ENCODE data around the gene NAAA.
"Not testable (repeated sequence)": the region's sequence is repeated elsewhere in the genome, so short reads cannot be mapped to it uniquely, and the experiment has no call there.

Gene NAAA

GRCh38 chr4:75940692-75941253 lies at the start of gene NAAA:
TSS of gene NAAA (minus strand) at chr4:75941013. CDS start at chr4:75940949, 64 bp downstream.
- DNase-seq: peak; percentile 87

- DNase-seq: no peak
These were observed 49.2 kb upstream of the NAAA start for GRCh38 chr4:75989846-75990528.

- DNase-seq: no peak
These were observed 44.3 kb upstream of the NAAA start for GRCh38 chr4:75985116-75985515.

- no peak for DNase-seq
These were observed 39.8 kb upstream of the NAAA start for GRCh38 chr4:75980576-75980975.

- no peak for DNase-seq
These were observed 35.4 kb upstream of the NAAA start for GRCh38 chr4:75976177-75976576.

GRCh38 chr4:75973766-75974165 lies 33.0 kb upstream of the NAAA start:
- DNase-seq: no peak

GRCh38 chr4:75968084-75968483 lies 27.3 kb upstream of the NAAA start:
- no peak for DNase-seq

GRCh38 chr4:75963558-75963957 lies 22.7 kb upstream of the NAAA start:
- DNase-seq: no peak

- DNase-seq: not testable (repeated sequence)
These were observed 21.3 kb upstream of the NAAA start for GRCh38 chr4:75962072-75962471.

- DNase-seq: not testable (repeated sequence)
These were observed 17.7 kb upstream of the NAAA start for GRCh38 chr4:75958546-75958945.

GRCh38 chr4:75954811-75955210 lies 14.0 kb upstream of the NAAA start:
- DNase-seq: not testable (repeated sequence)

GRCh38 chr4:75953509-75953908 lies 12.7 kb upstream of the NAAA start:
- no peak for DNase-seq

- no peak for DNase-seq
These were observed 9.5 kb upstream of the NAAA start for GRCh38 chr4:75950213-75950815.

GRCh38 chr4:75948822-75949444 lies 8.1 kb upstream of the NAAA start:
- no peak for DNase-seq

GRCh38 chr4:75939890-75940691 lies 722 bp downstream of the NAAA start:
- peak; percentile 86 for DNase-seq

- DNase-seq: no peak
These were observed 5.2 kb downstream of the NAAA start for GRCh38 chr4:75935628-75936027.

GRCh38 chr4:75930152-75930551 lies 10.7 kb downstream of the NAAA start:
- no peak for DNase-seq

GRCh38 chr4:75924916-75925315 lies 15.9 kb downstream of the NAAA start:
- not testable (repeated sequence) for DNase-seq

- DNase-seq: no peak
These were observed 16.4 kb downstream of the NAAA start for GRCh38 chr4:75924309-75924827.

GRCh38 chr4:75922588-75922987 lies 18.2 kb downstream of the NAAA start:
- no peak for DNase-seq

GRCh38 chr4:75921910-75922309 lies 18.9 kb downstream of the NAAA start:
- no peak for DNase-seq

- DNase-seq: no peak
These were observed 20.5 kb downstream of the NAAA start for GRCh38 chr4:75920327-75920726.

- DNase-seq: no peak
These were observed 20.9 kb downstream of the NAAA start for GRCh38 chr4:75919920-75920319.

Measured in CD4-positive, alpha-beta T cell treated with Interleukin-17A for 4 hours (primary cell).